Ishikawa (cell line): Measurements from ENCODE around the gene ACTG2.

Experiments used
- EGR1 ChIP-seq: IDR thresholded peaks from 2 replicates; pipeline ENCODE4 v1.6.1; 2012
- FOXM1 ChIP-seq: IDR thresholded peaks from 2 replicates; pipeline ENCODE4 v1.6.1; 2012; ENCODE audit warnings: low read depth, borderline replicate concordance
- NFIC ChIP-seq: IDR thresholded peaks from 2 replicates; pipeline ENCODE4 v1.6.1; 2012
- RAD21 ChIP-seq: IDR thresholded peaks from 2 replicates; pipeline ENCODE4 v1.6.1; 2012; ENCODE audit warnings: low read depth
- TF ChIP-seq, protein P1 (sequence below): IDR thresholded peaks from 2 replicates; pipeline ENCODE4 v1.6.1; 2012; ENCODE audit warnings: low read depth, mild to moderate bottlenecking
- TF ChIP-seq, protein P2 (sequence below): IDR thresholded peaks from 2 replicates; pipeline ENCODE4 v1.6.1; 2012

DNA sequence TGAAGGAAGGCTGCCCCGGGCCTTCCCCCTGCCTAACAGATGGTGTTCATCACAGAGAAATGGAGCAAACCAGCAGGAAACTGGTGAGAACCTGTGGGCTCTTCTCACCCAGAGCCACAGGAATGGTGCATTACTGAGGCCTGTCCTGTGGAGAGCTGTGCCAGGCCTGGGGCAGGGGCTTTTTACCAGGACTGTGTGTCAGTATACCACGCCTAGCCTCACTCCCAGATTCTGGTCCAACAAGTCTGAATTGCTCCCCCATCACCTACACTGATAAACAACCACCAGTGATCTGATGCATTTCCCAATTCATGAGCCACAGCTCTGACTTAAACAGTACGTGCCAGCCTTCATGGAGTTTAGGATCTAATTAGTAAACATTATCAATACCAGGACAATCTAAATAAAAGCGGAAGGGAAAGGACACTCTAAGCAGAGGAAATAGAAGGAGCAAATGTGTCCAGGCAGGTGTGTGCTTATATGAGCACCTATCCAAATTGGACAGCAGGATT is 24.9 kb downstream of the ACTG2 start:
- TF ChIP-seq EGR1 = no peak
- no peak for TF ChIP-seq NFIC
- TF ChIP-seq, protein P1, sequence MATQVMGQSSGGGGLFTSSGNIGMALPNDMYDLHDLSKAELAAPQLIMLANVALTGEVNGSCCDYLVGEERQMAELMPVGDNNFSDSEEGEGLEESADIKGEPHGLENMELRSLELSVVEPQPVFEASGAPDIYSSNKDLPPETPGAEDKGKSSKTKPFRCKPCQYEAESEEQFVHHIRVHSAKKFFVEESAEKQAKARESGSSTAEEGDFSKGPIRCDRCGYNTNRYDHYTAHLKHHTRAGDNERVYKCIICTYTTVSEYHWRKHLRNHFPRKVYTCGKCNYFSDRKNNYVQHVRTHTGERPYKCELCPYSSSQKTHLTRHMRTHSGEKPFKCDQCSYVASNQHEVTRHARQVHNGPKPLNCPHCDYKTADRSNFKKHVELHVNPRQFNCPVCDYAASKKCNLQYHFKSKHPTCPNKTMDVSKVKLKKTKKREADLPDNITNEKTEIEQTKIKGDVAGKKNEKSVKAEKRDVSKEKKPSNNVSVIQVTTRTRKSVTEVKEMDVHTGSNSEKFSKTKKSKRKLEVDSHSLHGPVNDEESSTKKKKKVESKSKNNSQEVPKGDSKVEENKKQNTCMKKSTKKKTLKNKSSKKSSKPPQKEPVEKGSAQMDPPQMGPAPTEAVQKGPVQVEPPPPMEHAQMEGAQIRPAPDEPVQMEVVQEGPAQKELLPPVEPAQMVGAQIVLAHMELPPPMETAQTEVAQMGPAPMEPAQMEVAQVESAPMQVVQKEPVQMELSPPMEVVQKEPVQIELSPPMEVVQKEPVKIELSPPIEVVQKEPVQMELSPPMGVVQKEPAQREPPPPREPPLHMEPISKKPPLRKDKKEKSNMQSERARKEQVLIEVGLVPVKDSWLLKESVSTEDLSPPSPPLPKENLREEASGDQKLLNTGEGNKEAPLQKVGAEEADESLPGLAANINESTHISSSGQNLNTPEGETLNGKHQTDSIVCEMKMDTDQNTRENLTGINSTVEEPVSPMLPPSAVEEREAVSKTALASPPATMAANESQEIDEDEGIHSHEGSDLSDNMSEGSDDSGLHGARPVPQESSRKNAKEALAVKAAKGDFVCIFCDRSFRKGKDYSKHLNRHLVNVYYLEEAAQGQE = no peak
- TF ChIP-seq FOXM1 = no peak
- TF ChIP-seq, protein P2, sequence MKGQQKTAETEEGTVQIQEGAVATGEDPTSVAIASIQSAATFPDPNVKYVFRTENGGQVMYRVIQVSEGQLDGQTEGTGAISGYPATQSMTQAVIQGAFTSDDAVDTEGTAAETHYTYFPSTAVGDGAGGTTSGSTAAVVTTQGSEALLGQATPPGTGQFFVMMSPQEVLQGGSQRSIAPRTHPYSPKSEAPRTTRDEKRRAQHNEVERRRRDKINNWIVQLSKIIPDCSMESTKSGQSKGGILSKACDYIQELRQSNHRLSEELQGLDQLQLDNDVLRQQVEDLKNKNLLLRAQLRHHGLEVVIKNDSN = no peak
- no peak for TF ChIP-seq RAD21
